DND-41 (cell line): ENCODE results near the gene HNRNPLL.

Experiments used
- EZH2 ChIP-seq: IDR thresholded peaks from 3 replicates; pipeline ENCODE4 v1.6.1; 2012; ENCODE audit warnings: borderline replicate concordance, low read depth, mild to moderate bottlenecking, moderate library complexity, low read length, inconsistent platforms; ENCODE audit not compliant: severe bottlenecking
- TF ChIP-seq, protein P1 (sequence below): IDR thresholded peaks from 2 replicates; pipeline ENCODE4 v1.5.1; 2012; ENCODE audit warnings: borderline replicate concordance, low read length, moderate library complexity, mild to moderate bottlenecking; ENCODE audit not compliant: poor library complexity, severe bottlenecking; ENCODE audit errors: extremely low read depth

- TF ChIP-seq, protein P1, sequence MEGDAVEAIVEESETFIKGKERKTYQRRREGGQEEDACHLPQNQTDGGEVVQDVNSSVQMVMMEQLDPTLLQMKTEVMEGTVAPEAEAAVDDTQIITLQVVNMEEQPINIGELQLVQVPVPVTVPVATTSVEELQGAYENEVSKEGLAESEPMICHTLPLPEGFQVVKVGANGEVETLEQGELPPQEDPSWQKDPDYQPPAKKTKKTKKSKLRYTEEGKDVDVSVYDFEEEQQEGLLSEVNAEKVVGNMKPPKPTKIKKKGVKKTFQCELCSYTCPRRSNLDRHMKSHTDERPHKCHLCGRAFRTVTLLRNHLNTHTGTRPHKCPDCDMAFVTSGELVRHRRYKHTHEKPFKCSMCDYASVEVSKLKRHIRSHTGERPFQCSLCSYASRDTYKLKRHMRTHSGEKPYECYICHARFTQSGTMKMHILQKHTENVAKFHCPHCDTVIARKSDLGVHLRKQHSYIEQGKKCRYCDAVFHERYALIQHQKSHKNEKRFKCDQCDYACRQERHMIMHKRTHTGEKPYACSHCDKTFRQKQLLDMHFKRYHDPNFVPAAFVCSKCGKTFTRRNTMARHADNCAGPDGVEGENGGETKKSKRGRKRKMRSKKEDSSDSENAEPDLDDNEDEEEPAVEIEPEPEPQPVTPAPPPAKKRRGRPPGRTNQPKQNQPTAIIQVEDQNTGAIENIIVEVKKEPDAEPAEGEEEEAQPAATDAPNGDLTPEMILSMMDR: no peak
- no peak for TF ChIP-seq EZH2
These were observed 78.1 kb downstream of the HNRNPLL start for GRCh38 chr2:38524580-38524979.
